Fibroblast of skin of back (primary cell): ENCODE data around the gene SF3B5.
"Not testable (repeated sequence)": the region's sequence is repeated elsewhere in the genome, so short reads cannot be mapped to it uniquely, and the experiment has no call there.

Source experiments
- DNase-seq: peaks from one replicate; pipeline ENCODE4 v3.0.0-alpha.2; 2013

SF3B5 gene

GRCh38 chr6:144063744-144064401, 31.5 kb downstream of the SF3B5 start:
- DNase-seq: peak; percentile 53

- DNase-seq: no peak
Measured at GRCh38 chr6:144063246-144063743, 32.1 kb downstream of the SF3B5 start.

DNA sequence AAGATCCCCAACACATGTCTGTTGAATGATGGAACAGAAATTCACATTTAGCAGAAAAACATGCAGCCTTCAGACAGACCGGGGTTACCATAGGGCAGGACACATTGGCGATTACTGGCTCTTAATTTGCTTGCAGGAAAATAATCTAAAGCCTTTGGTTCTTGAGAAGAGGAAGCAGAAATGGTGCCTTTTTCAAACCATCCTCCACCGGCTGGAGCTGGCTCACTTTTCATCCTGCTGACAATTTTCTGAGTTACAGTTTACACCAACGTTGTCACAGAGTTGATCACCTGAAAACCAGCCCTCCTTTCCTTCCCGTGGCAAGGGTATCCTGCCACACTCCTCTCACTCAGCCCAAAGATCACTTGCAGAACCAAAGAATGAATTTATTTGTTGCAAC, 32.6 kb downstream of the SF3B5 start:
- DNase-seq: no peak

- no peak for DNase-seq
Measured at GRCh38 chr6:144059139-144059538, 36.2 kb downstream of the SF3B5 start.

DNA sequence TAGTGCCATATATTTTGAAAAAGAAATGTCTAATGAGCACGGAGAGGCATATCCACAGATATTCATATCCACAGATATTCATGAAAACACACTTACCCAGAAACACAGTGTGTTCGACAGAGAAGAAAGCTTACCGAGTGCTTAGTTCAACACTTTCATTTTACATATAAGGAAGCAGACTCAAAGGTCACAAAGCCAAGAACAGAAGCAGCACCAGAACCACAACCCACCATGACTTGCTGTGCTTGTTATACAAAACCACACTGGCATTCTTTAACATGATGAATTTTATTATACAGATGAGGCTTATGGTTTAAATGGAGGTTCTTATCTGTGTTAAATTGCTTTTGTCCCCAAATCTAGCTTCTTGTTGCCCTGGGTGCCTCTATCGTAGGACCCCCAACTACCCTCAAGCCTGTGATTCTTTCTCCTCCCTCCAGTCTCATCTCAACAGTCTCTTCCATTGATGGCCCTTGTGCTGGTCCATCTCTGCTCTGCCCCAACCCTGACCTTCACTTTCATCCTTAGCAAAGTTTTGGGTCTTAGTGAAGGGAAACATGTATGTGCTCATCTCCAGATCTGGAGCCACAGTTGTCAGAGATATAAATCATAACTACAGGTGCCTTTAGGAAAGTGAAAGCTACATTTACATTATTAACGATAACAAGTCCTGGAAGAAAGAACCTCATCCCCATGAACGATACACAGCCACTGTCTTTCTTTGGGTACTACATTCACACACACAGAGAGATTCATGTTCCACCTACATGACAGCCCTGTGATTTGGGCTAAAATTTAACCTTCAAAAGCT, 40.0 kb downstream of the SF3B5 start:
- no peak for DNase-seq

- DNase-seq: no peak
Measured at GRCh38 chr6:144053601-144054000, 41.8 kb downstream of the SF3B5 start.

DNA sequence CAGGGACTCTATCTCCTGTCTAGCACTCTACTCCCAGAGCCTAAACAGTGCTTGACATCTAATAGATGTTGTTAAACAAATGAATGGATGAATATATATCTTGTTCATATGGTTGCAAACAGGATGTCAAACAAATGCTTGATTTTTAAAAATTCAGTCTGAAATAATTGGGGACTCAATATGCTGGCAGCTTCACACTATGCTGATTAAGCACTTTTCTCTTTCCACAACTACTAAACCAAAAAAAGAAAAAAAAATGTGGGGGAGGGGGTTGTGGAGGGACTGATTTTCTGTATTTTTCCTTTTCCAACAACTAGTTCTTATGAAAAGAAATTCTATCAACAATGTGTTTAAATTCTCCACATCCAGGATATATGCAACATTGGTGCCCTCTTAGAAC, 42.9 kb downstream of the SF3B5 start:
- DNase-seq: no peak

DNA sequence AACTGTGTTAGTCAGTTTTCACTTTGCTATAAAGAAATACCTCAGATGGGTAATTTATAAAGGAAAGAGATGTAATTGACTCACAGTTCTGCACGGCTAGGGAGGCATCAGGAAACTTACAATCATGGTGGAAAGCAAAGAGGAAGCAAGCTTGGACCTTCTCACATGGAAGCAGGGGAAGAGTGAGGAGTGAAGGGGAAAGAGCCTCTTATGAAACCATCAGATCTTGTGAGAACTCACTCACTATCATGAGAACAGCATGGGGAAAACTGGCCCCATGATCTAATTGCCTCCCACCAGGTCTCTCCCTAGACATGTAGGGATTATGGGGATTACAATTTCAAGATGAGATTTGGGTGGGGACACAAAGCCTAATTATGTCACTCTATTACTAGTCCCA, 46.0 kb downstream of the SF3B5 start:
- DNase-seq: no peak

DNA sequence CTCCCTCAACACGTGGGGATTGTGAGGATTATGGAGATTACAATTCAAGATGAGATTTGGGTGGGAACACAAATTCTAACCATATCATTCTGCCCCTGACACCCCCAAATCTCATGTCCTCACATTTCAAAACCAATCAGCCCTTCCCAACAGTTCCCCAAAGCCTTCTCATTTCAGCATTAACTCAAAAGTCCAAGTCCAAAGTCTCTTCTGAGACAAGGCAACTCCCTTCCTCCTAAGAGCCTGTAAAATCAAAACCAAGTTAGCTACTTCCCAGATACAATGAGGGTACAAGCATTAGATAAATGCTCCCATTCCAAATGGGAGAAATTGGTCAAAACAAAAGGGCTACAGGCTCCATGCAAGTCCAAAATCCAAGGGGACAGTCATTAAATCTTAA, 47.7 kb downstream of the SF3B5 start:
- no peak for DNase-seq

DNA sequence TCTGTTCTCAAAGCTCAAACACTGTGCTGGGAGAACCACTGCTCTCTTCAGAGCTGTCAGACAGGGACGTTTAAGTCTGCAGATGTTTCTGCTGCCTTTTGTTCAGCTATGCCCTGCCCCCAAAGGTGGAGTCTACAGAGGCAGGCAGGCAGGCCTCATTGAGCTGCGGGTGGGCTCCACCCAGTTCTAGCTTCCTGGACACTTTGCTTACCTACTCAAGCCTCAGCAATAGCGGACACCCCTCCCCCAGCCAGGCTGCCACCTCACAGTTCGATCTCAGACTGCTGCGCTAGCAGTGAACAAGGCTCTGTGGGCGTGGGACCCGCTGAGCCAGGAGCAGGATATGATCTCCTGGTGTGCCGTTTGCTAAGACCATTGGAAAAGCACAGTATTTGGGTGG, 48.7 kb downstream of the SF3B5 start:
- not testable (repeated sequence) for DNase-seq

GRCh38 chr6:144044989-144045388, 50.4 kb downstream of the SF3B5 start:
- not testable (repeated sequence) for DNase-seq
